GM21526 (cell line): ENCODE measurements around the gene DAPP1.
"Not testable (repeated sequence)": the region's sequence is repeated elsewhere in the genome, so short reads cannot be mapped to it uniquely, and the experiment has no call there.

ENCODE experiments used
- ATAC-seq: cut with Tn5 transposase; IDR thresholded peaks from one replicate; pipeline ENCODE4 v1.9.1; 2021; ENCODE audit warnings: moderate library complexity; ENCODE audit not compliant: unreplicated experiment, low FRiP score

DAPP1 gene, protein sequence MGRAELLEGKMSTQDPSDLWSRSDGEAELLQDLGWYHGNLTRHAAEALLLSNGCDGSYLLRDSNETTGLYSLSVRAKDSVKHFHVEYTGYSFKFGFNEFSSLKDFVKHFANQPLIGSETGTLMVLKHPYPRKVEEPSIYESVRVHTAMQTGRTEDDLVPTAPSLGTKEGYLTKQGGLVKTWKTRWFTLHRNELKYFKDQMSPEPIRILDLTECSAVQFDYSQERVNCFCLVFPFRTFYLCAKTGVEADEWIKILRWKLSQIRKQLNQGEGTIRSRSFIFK

GRCh38 chr4:99816545-99817308 is at the start of gene DAPP1:
TSS of gene DAPP1 (plus strand) at chr4:99816827. CDS start at chr4:99816914, 87 bp downstream.
- ATAC-seq: peak; percentile 96

GRCh38 chr4:99770842-99771241 is 45.8 kb upstream of the DAPP1 start:
- ATAC-seq: not testable (repeated sequence)

GRCh38 chr4:99783940-99784339 is 32.7 kb upstream of the DAPP1 start:
- ATAC-seq: no peak

GRCh38 chr4:99784842-99785241 is 31.8 kb upstream of the DAPP1 start:
- ATAC-seq: no peak

- no peak for ATAC-seq
These were observed 25.6 kb upstream of the DAPP1 start for GRCh38 chr4:99790796-99791617.

- no peak for ATAC-seq
These were observed 16.2 kb upstream of the DAPP1 start for GRCh38 chr4:99800332-99801004.

- ATAC-seq: no peak
These were observed 15.5 kb upstream of the DAPP1 start for GRCh38 chr4:99801005-99801699.

- ATAC-seq: no peak
These were observed 13.0 kb upstream of the DAPP1 start for GRCh38 chr4:99803566-99804101.

DNA sequence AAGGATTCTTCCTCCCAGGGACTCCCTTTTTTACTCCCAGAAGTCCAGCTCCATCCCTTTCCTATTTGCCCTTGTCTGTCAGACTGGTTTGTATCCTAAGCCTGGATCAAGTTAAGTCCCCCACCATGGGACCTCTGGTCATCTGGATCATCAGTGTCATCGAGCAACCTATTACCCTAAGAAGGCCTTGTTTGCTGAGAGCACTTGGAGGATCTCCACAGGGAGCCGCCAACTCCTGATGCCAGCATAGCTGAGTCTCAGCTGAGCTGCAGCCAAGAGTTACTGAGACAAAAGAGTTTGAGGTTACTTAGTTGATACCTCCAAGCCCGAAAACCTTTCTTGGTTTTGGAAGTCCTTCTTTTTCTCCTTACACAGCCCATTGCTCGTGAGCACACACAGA is 10.1 kb upstream of the DAPP1 start:
- ATAC-seq: no peak

- ATAC-seq: no peak
These were observed 9.0 kb upstream of the DAPP1 start for GRCh38 chr4:99807666-99808065.

DNA sequence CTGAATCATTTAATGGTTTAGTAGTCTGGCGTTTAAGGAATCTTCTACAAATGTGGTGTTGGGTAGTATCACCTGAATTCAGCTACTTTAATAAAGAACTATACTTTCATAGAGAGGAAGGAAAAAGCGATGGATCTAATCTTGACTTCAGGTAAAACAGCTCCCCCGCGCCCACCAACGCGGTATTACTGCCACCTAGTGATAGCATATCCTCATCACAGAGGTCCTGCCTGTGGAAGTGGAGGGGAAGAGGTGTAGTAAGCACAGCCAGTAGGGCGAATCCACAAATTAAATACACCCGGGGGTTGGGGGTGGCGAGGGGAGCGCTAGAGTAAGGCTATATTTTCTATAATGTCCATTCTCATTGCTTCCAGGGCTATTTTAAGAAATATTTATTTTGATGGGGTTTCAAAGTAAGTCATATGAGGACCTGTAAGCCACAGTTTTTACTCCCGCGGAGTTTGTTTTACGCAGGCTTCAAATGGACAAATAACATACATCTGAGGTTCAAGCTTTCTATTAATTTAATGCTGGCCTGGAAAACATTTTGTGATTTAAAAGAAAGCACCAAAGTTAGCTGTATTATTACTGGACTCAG is 8.3 kb upstream of the DAPP1 start:
- ATAC-seq: peak; percentile 90

DNA sequence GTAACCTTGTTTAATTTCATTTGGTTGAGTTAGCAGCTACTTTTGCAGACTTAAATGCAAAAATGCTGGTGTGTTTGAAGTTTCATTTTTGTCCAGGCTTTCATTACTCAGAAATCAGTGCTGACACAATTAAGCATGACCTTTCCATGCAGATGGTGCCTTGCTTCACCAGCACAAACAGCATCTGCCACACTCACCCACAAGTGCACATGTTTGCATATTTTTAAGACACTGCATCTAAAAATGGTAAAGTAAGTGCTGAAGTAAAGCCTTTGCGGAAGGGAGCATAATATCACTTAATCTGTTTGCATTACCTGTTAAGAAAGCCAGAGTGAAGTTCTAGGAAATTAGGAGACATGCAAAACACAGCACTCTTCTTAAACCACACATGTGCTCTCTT is 7.3 kb upstream of the DAPP1 start:
- ATAC-seq: no peak

DNA sequence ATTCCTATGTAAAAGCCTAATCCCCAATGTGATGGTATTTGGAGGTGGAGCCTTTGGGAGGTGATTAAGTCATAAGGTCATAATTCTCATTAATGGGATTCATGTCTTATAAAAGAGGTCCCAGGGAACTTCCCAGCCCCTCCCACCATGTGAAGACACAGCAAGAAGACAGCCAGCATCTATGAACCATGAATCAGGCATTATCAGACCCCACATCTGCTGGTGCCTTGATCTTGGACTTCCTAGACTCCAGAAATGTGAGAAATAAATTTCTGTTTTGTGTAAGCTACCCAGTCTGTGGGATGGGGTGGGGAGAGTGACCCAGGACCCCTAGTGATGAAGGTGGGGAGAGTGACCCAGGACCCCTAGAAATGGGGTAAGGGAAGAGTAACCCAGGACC is 6.1 kb upstream of the DAPP1 start:
- ATAC-seq: no peak

- ATAC-seq: no peak
These were observed 5.5 kb upstream of the DAPP1 start for GRCh38 chr4:99811117-99811516.

- no peak for ATAC-seq
These were observed 4.8 kb upstream of the DAPP1 start for GRCh38 chr4:99811850-99812249.

DNA sequence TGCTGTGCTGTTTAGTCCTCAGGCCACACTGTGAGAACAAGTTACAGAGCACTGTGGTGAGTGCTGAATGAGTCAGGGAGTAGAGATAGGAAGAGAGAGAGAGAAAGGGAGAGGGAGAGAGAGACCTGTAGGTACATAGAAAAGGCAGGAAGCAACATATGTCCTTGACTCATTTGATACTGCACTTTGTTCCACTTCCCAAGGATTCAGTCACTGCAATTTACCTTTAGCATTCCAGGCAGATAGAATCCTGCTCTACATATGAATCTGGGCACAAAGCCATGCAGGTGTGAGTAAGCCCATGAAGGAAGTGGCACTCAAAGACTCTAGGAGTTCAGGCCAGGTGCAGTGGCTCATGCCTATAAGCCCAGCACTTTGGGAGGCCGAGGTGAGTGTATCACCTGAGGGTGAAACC is 1.0 kb upstream of the DAPP1 start:
- ATAC-seq: no peak

DNA sequence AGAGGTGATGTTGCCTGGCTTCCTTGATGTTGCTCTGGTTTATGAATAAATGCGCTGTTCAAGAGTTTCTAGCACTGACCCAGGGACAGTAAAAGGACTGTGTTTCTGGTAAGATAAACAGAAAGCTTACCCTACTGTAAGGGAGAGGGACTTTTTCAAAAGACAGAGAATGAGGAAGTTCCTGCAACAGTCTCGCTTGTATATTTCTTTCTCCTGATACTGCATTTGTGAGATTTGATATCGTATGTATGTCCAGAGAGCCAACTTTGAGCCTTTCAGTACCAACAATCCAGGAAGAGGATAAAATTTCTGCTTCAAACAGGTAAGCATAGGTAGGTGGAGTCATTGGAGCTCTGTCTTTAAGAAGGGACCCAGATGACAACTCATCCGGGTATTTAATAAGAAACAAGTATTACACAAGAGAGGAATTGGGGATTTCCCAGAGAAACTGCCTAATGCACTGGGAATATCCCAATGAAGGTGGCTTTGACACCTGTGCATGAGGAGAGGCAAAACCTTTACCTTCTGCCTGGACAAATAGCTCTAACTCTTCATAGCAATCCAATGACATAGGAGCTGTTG is 773 bp downstream of the DAPP1 start:
- ATAC-seq: peak; percentile 20

DNA sequence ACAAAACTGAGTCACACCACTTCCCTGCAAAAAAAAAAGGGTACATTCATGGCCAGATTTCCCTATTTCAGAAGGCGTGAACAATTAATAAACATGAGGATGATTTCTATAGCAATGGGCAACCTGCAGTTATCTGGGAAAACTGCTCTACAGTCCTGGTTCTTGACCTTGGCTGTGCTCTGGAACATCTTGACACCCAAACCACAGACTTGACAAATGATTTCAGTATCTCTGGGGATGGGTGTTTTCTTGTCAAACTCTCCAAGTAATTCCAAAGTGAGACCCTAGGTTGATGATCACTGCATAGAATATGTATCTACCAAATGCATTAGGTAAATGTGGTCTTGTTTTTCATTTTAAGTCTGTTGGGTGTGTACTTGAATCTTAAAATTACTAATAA is 2.0 kb downstream of the DAPP1 start:
- ATAC-seq: no peak

DNA sequence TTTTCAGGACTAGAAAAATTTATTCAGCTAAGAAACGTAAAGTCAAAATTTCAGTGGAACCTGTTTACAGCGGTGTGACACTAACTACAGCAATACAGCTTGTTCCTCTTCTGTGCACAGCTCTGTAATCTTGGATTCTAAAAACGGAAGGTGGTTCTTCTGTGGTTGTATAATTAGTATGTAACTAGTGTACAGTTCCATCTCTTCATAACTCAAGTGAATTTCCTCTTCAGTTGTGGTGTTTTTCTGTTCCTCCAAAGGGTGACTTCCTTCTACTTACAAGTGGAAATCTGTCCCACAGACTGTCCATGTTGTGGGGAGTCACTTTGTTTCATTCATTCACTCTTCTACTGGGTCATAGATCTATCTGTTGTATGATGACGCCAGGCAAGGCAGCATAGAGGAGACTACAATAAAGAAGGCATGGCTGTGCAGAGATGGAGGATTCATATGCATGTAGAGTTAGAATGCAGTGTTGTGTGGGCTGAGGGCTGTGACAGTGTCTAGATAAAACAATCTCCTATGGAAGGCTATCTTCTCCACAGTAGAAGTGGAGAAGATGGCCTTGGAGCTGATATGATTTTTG is 5.4 kb downstream of the DAPP1 start:
- peak; percentile 86 for ATAC-seq
